ENCODE measurements around the gene MYO10.

The MYO10 gene

DNA sequence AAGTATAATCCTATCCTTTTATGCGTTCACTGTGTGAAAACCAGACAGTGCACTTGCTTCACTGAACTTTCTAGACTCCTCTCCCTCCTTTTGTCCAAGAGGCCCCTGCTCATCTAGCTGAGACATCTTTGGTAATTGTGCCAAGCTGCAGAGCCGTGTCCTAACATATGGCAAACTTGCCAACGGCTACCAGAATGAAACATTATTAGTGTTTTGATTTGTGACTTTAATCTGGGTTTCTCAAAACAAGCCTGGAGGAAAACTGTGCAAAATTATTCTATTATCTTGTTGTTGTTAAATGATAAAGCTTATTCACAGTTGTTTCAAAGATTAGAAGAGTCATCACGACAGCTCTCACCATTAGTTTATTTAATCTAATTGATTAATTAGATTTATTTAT is 240.3 kb downstream of the MYO10 start:
- H3K27me3 ChIP-seq (replicated peaks; ENCODE audit: control insufficient read depth, insufficient read depth, low read length) = no peaks in the 10 kb centered on the region
- DNase-seq (ENCODE audit: extremely low read depth, insufficient read length) = no peak
- no peaks in the 10 kb centered on the region for H3K36me3 ChIP-seq (ENCODE audit: control insufficient read depth, insufficient read depth, low read length)
- TF ChIP-seq, protein P1, sequence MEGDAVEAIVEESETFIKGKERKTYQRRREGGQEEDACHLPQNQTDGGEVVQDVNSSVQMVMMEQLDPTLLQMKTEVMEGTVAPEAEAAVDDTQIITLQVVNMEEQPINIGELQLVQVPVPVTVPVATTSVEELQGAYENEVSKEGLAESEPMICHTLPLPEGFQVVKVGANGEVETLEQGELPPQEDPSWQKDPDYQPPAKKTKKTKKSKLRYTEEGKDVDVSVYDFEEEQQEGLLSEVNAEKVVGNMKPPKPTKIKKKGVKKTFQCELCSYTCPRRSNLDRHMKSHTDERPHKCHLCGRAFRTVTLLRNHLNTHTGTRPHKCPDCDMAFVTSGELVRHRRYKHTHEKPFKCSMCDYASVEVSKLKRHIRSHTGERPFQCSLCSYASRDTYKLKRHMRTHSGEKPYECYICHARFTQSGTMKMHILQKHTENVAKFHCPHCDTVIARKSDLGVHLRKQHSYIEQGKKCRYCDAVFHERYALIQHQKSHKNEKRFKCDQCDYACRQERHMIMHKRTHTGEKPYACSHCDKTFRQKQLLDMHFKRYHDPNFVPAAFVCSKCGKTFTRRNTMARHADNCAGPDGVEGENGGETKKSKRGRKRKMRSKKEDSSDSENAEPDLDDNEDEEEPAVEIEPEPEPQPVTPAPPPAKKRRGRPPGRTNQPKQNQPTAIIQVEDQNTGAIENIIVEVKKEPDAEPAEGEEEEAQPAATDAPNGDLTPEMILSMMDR (IDR thresholded peaks at IDR 0.05; ENCODE audit: insufficient read depth, low read length, poor library complexity, severe bottlenecking) = no peak
- no peak overlapping the region for H3K4me3 ChIP-seq (replicated peaks; ENCODE audit: low read depth, low read length)

DNA sequence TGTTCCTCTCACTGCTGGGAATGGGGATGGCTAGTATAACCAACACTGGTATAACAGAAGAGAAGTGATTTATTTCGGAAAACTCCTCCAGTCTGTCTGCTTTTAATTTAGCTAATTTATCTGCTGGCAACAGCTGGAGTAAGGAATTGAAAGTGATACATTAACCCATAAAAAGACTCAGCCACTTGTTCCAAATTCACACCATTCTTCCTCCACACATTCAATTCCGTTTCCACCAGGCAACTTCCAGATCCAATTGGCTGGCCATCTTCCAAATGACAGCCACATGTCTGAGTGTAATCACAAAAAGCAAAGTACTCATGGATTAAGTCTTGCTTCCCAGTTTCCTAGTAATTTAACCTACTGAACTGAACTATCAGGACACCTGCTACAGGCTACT is 242.2 kb downstream of the MYO10 start:
- TF ChIP-seq, protein P1 (IDR thresholded peaks at IDR 0.05; ENCODE audit: insufficient read depth, low read length, poor library complexity, severe bottlenecking) = no peak
- Histone ChIP-seq H3K36me3 (ENCODE audit: control insufficient read depth, insufficient read depth, low read length) (no peaks in the 10 kb centered on the region), H3K27me3 (replicated peaks; ENCODE audit: control insufficient read depth, insufficient read depth, low read length) (no peaks in the 10 kb centered on the region), H3K4me3 (replicated peaks; ENCODE audit: low read depth, low read length) (no peak overlapping the region)
- DNase-seq (ENCODE audit: extremely low read depth, insufficient read length) = no peak

DNA sequence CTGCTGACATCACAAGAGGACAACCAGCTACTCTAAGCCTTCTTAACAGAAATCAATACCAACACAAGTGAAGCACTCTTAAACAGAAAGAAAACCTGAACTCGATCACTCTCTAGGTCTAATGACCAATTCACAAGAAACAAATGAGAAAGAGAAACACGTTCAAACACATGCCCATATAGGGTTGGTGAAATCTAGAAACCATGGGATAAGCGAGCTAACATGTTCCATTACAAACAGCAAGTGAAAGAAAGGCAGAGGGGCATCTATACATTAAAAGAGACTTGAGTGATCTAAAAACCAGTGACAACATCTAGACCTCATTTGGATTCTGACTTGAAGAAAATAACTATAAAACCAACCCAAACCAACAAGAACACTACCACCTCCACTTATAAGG is 244.4 kb downstream of the MYO10 start:
- H3K36me3 ChIP-seq (ENCODE audit: control insufficient read depth, insufficient read depth, low read length) = no peaks in the 10 kb centered on the region
- DNase-seq (ENCODE audit: extremely low read depth, insufficient read length) = no peak
- H3K27me3 ChIP-seq (replicated peaks; ENCODE audit: control insufficient read depth, insufficient read depth, low read length) = no peaks in the 10 kb centered on the region
- TF ChIP-seq, protein P1 (IDR thresholded peaks at IDR 0.05; ENCODE audit: insufficient read depth, low read length, poor library complexity, severe bottlenecking) = no peak
- no peak overlapping the region for H3K4me3 ChIP-seq (replicated peaks; ENCODE audit: low read depth, low read length)

DNA sequence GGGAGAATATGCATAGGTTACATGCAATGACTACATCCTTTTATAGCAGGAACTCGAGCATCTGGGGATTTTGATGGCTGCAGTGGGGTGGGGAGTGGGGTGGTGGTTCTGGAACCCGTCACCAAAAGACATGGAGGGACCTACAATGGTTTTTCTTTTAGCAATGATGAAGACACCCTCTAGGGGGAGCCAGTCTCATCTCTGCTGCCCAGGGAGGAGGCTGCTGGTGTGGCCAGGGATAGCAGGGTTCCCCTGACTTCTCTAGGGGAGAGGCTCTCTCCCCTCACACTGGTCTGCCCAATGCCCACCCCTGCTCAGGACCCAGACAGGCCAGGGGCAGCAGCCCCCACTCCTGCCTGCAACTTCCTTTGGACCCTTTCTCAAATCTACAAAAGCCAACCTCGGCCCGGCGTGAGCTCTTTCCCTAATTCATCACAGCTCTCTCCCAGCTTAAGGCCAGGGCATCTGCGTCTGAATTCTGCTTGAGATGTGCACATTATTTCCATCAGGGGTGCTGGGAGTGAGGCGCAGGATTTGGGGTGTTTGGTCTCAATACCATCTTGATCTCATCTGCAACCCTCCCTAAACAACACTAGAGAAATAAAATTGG is 245.7 kb downstream of the MYO10 start:
- Histone ChIP-seq H3K27me3 (replicated peaks; ENCODE audit: control insufficient read depth, insufficient read depth, low read length) (no peaks in the 10 kb centered on the region), H3K36me3 (ENCODE audit: control insufficient read depth, insufficient read depth, low read length) (no peaks in the 10 kb centered on the region), H3K4me3 (replicated peaks; ENCODE audit: low read depth, low read length) (no peak overlapping the region)
- no peak for DNase-seq (ENCODE audit: extremely low read depth, insufficient read length)
- TF ChIP-seq, protein P1 (IDR thresholded peaks at IDR 0.05; ENCODE audit: insufficient read depth, low read length, poor library complexity, severe bottlenecking) = peak; percentile 58

DNA sequence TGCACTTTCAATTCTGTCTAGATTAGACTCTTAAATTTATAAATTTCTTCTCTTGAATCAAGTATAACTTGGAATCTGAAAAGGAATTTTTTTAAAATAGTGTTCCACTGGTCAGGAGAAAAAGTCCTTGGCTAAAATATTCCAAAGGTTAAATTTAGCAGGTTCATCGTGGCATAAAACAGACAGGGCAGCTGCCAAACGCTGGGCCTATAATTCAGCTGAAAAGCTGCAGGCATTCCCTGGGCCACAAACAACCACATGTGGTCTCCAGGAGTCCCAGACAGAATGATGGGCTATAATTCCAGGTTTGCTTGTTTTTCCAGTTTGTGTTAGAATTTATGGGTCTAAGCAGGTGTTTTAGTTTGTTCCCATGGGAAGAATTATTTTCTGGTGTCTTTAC is 248.2 kb downstream of the MYO10 start:
- H3K36me3 ChIP-seq (ENCODE audit: control insufficient read depth, insufficient read depth, low read length) = no peaks in the 10 kb centered on the region
- TF ChIP-seq, protein P1 (IDR thresholded peaks at IDR 0.05; ENCODE audit: insufficient read depth, low read length, poor library complexity, severe bottlenecking) = no peak
- DNase-seq (ENCODE audit: extremely low read depth, insufficient read length) = no peak

DNA sequence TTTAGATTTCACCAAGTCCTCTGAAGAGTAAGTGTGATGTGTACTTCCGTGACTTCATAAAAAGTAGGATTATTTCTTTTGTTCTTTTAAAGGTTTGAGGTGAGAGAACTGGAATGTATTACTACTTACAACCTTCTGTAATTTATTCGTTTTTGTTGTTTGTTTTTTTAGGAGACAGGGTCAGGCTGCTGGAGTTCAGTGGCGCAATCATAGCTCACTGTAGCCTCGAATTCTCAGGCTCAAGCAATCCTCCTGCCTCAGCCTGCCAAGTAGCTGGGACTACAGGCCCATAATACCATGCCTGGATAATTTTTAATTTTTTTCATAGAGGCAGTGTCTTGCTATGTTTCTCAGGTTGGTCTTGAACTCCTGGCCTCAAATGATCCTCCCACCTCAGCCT is 251.0 kb downstream of the MYO10 start:
- DNase-seq (ENCODE audit: extremely low read depth, insufficient read length) = no peak
- Histone ChIP-seq H3K27me3 (replicated peaks; ENCODE audit: control insufficient read depth, insufficient read depth, low read length) (no peaks in the 10 kb centered on the region), H3K36me3 (ENCODE audit: control insufficient read depth, insufficient read depth, low read length) (no peaks in the 10 kb centered on the region), H3K4me3 (replicated peaks; ENCODE audit: low read depth, low read length) (no peak overlapping the region)
- TF ChIP-seq, protein P1 (IDR thresholded peaks at IDR 0.05; ENCODE audit: insufficient read depth, low read length, poor library complexity, severe bottlenecking) = no peak

More for the DNA sequence above, 248.2 kb downstream of the MYO10 start:
- Histone ChIP-seq H3K27me3 (replicated peaks; ENCODE audit: control insufficient read depth, insufficient read depth, low read length) (no peaks in the 10 kb centered on the region), H3K4me3 (replicated peaks; ENCODE audit: low read depth, low read length) (no peak overlapping the region)

All from GM06990 (cell line).